Natural killer cell (primary cell): Measurements from ENCODE around the gene PXDN. TPM values are rescaled to one million over a fixed set of nuclear protein-coding genes. Genes with fewer than 3 reads are reported as not detected.

Experiments
- ATAC-seq, 3 donors: fragments of 150-1000 bp in 2 of 3; fragments of 200-7000 bp in 1 of 3; cut with Tn5 transposase; 1 replicate in 1 of 3; 2 replicates in 2 of 3; pipeline ENCODE4 v1.10.0; 2021; ENCODE audit warnings: mild to moderate bottlenecking in 2 of 3, moderate library complexity in 2 of 3
- DNase-seq, 2 donors: peaks; one replicate each; pipeline versions ENCODE4 v3.0.0 to v3.0.0-alpha.2; 2013 to 2021; ENCODE audit warnings: mixed read lengths in 1 of 2
- H3K27ac ChIP-seq: one replicate; pipeline ENCODE4 v1.5.1; 2013; ENCODE audit warnings: mild to moderate bottlenecking, low read length
- H3K27me3 ChIP-seq: one replicate; pipeline ENCODE4 v1.6.1; 2013; ENCODE audit warnings: low read length; ENCODE audit not compliant: control insufficient read depth, insufficient read depth
- H3K36me3 ChIP-seq: one replicate; pipeline ENCODE4 v1.6.1; 2013; ENCODE audit warnings: low read length; ENCODE audit not compliant: control insufficient read depth, insufficient read depth
- H3K4me1 ChIP-seq: one replicate; pipeline ENCODE4 v1.6.1; 2013; ENCODE audit warnings: low read length; ENCODE audit not compliant: control insufficient read depth, insufficient read depth
- H3K4me3 ChIP-seq: one replicate; pipeline ENCODE4 v1.5.1; 2013; ENCODE audit warnings: low read length
- H3K9me3 ChIP-seq: one replicate; pipeline ENCODE4 v1.6.1; 2013; ENCODE audit warnings: low read length; ENCODE audit not compliant: control insufficient read depth, insufficient read depth
- H3K27ac Mint-ChIP-seq, 2 donors: one replicate each; pipeline ENCODE4 v1.8.0; 2022; ENCODE audit warnings: mild to moderate bottlenecking in 2 of 2, mixed read lengths in 2 of 2, moderate library complexity in 1 of 2
- H3K27me3 Mint-ChIP-seq, 2 donors: one replicate each; pipeline ENCODE4 v1.8.0; 2022; ENCODE audit warnings: low read depth in 2 of 2, mixed read lengths in 2 of 2
- H3K36me3 Mint-ChIP-seq: one replicate; pipeline ENCODE4 v1.8.0; 2022; ENCODE audit warnings: mixed read lengths
- H3K4me1 Mint-ChIP-seq, 2 donors: one replicate each; pipeline ENCODE4 v1.8.0; 2022; ENCODE audit warnings: mixed read lengths in 2 of 2
- H3K4me3 Mint-ChIP-seq: one replicate; pipeline ENCODE4 v1.8.0; 2022; ENCODE audit warnings: mild to moderate bottlenecking, moderate library complexity, mixed read lengths
- H3K9me3 Mint-ChIP-seq, 2 donors: one replicate each; pipeline ENCODE4 v1.8.0; 2022; ENCODE audit warnings: mixed read lengths in 2 of 2
- CTCF ChIP-seq: fragments of 200-600 bp; IDR thresholded peaks from one replicate; pipeline ENCODE4 v1.8.0; 2022; ENCODE audit warnings: antibody characterized with exemption
- WGBS: methylation state at CpG from one replicate; pipeline ENCODE4 v1.1.7; 2013; ENCODE audit warnings: missing lambda C conversion rate; ENCODE audit not compliant: insufficient coverage; 5-methylcytosine and 5-hydroxymethylcytosine counted together
- intact Hi-C: fragments of 100-400 bp; cut with micrococcal nuclease; formaldehyde crosslinking; loops from one replicate; pipeline ENCODE4 v1.14.2; 2022
- total RNA-seq, 4 donors: library from RNA; stranded (reverse); fragments of 120-200 nt in 1 of 4; gene quantifications; one replicate each; pipeline versions ENCODE4 v1.2.3 to v1.2.4, GENCODE V29; 2013 to 2022

PXDN gene
- total RNA-seq, 3 donors from 2014 or later (not counting 1 experiment from before 2014, with no cell fraction given): 2.1 to 3.7 (median 2.5) TPM

GRCh38 chr2:1613731-1614354 lies 130.5 kb downstream of the PXDN start:
- Mint-ChIP-seq H3K27ac (no peak overlapping the region), H3K36me3 (no peaks in the 10 kb centered on the region), H3K27me3 (peaks cover 3 to 8% of the 10 kb centered on the region in 2 donors), H3K9me3 (no peaks in the 10 kb centered on the region), H3K4me1 (no peaks in the 10 kb centered on the region), H3K4me3 (no peak overlapping the region)
- DNase-seq (no peak), ATAC-seq (no peak)
- Histone ChIP-seq H3K4me3 (no peak overlapping the region), H3K4me1 (peaks cover 4% of the 10 kb centered on the region), H3K27me3 (no peaks in the 10 kb centered on the region), H3K9me3 (no peaks in the 10 kb centered on the region), H3K36me3 (no peaks in the 10 kb centered on the region), H3K27ac (no peak overlapping the region)
- 87% methylated on average over 6 of the region's 7 CpGs for WGBS
- TF ChIP-seq CTCF: no peak
- intact Hi-C loops: no loop called here

- H3K36me3 Mint-ChIP-seq: no peaks in the 10 kb centered on the region
- WGBS: 90% methylated on average over 9 of the region's 9 CpGs
- peaks cover 4% of the 10 kb centered on the region for H3K4me1 ChIP-seq
- H3K27ac ChIP-seq: no peak overlapping the region
- no peaks in the 10 kb centered on the region for H3K9me3 Mint-ChIP-seq
- H3K4me3 ChIP-seq: no peak overlapping the region
- no peak overlapping the region for H3K4me3 Mint-ChIP-seq
- H3K36me3 ChIP-seq: no peaks in the 10 kb centered on the region
- no peak for TF ChIP-seq CTCF
- intact Hi-C loops: no loop called here
- H3K27me3 ChIP-seq: no peaks in the 10 kb centered on the region
- H3K9me3 ChIP-seq: no peaks in the 10 kb centered on the region
- H3K4me1 Mint-ChIP-seq: no peaks in the 10 kb centered on the region
- no peak for ATAC-seq
- no peak for DNase-seq
- peaks cover 3 to 8% of the 10 kb centered on the region in 2 donors for H3K27me3 Mint-ChIP-seq
- no peak overlapping the region for H3K27ac Mint-ChIP-seq
These were observed 131.3 kb downstream of the PXDN start for GRCh38 chr2:1613078-1613445.

- H3K27ac ChIP-seq: no peak overlapping the region
- intact Hi-C loops: no loop called here
- 92% methylated on average over 6 of the region's 6 CpGs for WGBS
These were observed 131.8 kb downstream of the PXDN start for GRCh38 chr2:1612391-1613077.

More at GRCh38 chr2:1612391-1613077, 131.8 kb downstream of the PXDN start:
- ATAC-seq: no peak
- Mint-ChIP-seq H3K27ac (no peak overlapping the region), H3K27me3 (peaks cover 3 to 8% of the 10 kb centered on the region in 2 donors), H3K4me3 (no peak overlapping the region), H3K4me1 (no peaks in the 10 kb centered on the region), H3K9me3 (no peaks in the 10 kb centered on the region), H3K36me3 (no peaks in the 10 kb centered on the region)
- Histone ChIP-seq H3K4me3 (no peak overlapping the region), H3K9me3 (no peaks in the 10 kb centered on the region), H3K36me3 (no peaks in the 10 kb centered on the region), H3K27me3 (no peaks in the 10 kb centered on the region), H3K4me1 (peaks cover 4% of the 10 kb centered on the region)
- DNase-seq: no peak
- no peak for TF ChIP-seq CTCF
